Activated CD8-positive, alpha-beta T cell treated with anti-CD3 and anti-CD28 coated beads for 36 hours (primary cell): ENCODE results near the gene ACTRT3. TPM values are rescaled to one million over a fixed set of nuclear protein-coding genes. Genes with fewer than 3 reads are reported as not detected.
"Not testable (repeated sequence)": the region's sequence is repeated elsewhere in the genome, so short reads cannot be mapped to it uniquely, and the experiment has no call there.

Experiments
- ATAC-seq: fragments of 200-7000 bp; cut with Tn5 transposase; one replicate; pipeline ENCODE4 v1.10.0; 2021; ENCODE audit warnings: mild to moderate bottlenecking, moderate library complexity
- CTCF ChIA-PET: fragments of 350-600 bp; sonication (Branson Sonifier 250); formaldehyde crosslinking; loops from one replicate; lab custom pipeline; 2021; ENCODE audit warnings: antibody characterized with exemption; lab: Charles Lee
- POLR2A ChIA-PET: fragments of 350-600 bp; sonication (Branson Sonifier 250); formaldehyde crosslinking; loops from one replicate; lab custom pipeline; 2021; ENCODE audit warnings: antibody characterized with exemption; lab: Charles Lee
- DNase-seq: peaks from one replicate; pipeline ENCODE4 v3.0.0-alpha.2; 2020
- H3K27ac Mint-ChIP-seq: one replicate; pipeline ENCODE4 v1.8.0; 2021; ENCODE audit warnings: mild to moderate bottlenecking, mixed read lengths
- H3K27me3 Mint-ChIP-seq: one replicate; pipeline ENCODE4 v1.8.0; 2021; ENCODE audit warnings: mixed read lengths
- H3K36me3 Mint-ChIP-seq: one replicate; pipeline ENCODE4 v1.8.0; 2021; ENCODE audit warnings: low read depth, mixed read lengths
- H3K4me1 Mint-ChIP-seq: one replicate; pipeline ENCODE4 v1.8.0; 2021; ENCODE audit warnings: low read depth, mixed read lengths
- H3K4me3 Mint-ChIP-seq: one replicate; pipeline ENCODE4 v1.8.0; 2021; ENCODE audit warnings: mild to moderate bottlenecking, moderate library complexity, mixed read lengths
- H3K9me3 Mint-ChIP-seq: one replicate; pipeline ENCODE4 v1.8.0; 2021; ENCODE audit warnings: mixed read lengths
- CTCF ChIP-seq: fragments of 200-600 bp; IDR thresholded peaks from one replicate; pipeline ENCODE4 v1.8.0; 2022; ENCODE audit warnings: antibody characterized with exemption, mild to moderate bottlenecking
- intact Hi-C: fragments of 100-400 bp; cut with micrococcal nuclease; formaldehyde crosslinking; loops from one replicate; pipeline ENCODE4 v1.10.0; 2022
- total RNA-seq, 2 experiments: library from RNA; stranded (reverse); gene quantifications; one replicate each; pipeline ENCODE4 v1.2.3, GENCODE V29; 2021

The ACTRT3 gene
- total RNA-seq, 2 experiments from 2014 or later: 0.14 to 0.54 TPM

- CTCF ChIA-PET: no interaction called here
- POLR2A ChIA-PET: interaction anchor here (1.2 kb wide), 1 partner anchor 599 kb away, joined by 3 read pairs; no protein-coding TSS in a partner anchor
- Mint-ChIP-seq H3K9me3 (no peaks in the 10 kb centered on the region), H3K4me3 (no peak overlapping the region), H3K4me1 (peaks cover 10% of the 10 kb centered on the region), H3K36me3 (no peaks in the 10 kb centered on the region), H3K27me3 (peaks cover 35% of the 10 kb centered on the region), H3K27ac (no peak overlapping the region)
- TF ChIP-seq CTCF: no peak
- intact Hi-C loops: no loop called here
- DNase-seq (no peak), ATAC-seq (peak; percentile 82)
Measured at GRCh38 chr3:169748670-169749069, 20.7 kb downstream of the ACTRT3 start.

GRCh38 chr3:169746924-169747323, 22.4 kb downstream of the ACTRT3 start:
- POLR2A ChIA-PET: interaction anchor here (1.3 kb wide), 1 partner anchor 17 kb away, joined by 4 read pairs; no protein-coding TSS in a partner anchor
- Mint-ChIP-seq H3K9me3 (no peaks in the 10 kb centered on the region), H3K27ac (no peak overlapping the region), H3K36me3 (no peaks in the 10 kb centered on the region), H3K4me1 (peaks cover 10% of the 10 kb centered on the region), H3K27me3 (peaks cover 33% of the 10 kb centered on the region), H3K4me3 (no peak overlapping the region)
- ATAC-seq (no peak), DNase-seq (no peak)
- no peak for TF ChIP-seq CTCF
- intact Hi-C loops: no loop called here
- CTCF ChIA-PET: interaction anchor here (1.0 kb wide), 1 partner anchor 8 kb away, joined by 3 read pairs; no protein-coding TSS in a partner anchor

- H3K36me3 Mint-ChIP-seq: no peaks in the 10 kb centered on the region
- no peaks in the 10 kb centered on the region for H3K9me3 Mint-ChIP-seq
- CTCF ChIA-PET: interaction anchor here (0.7 to 1.7 kb wide), 8 partner anchors 14 to 879 kb away, joined by 3 to 5 read pairs (median 4); no protein-coding TSS in a partner anchor
- peaks cover 10% of the 10 kb centered on the region for H3K4me1 Mint-ChIP-seq
- intact Hi-C loops: loop anchor here (5.0 kb wide), 1 partner anchor 597 kb away; no protein-coding TSS in a partner anchor
- POLR2A ChIA-PET: no interaction called here
- ATAC-seq (no peak), DNase-seq (no peak)
- peaks cover 29% of the 10 kb centered on the region for H3K27me3 Mint-ChIP-seq
- no peak overlapping the region for H3K27ac Mint-ChIP-seq
- peak; percentile 37 for TF ChIP-seq CTCF
- H3K4me3 Mint-ChIP-seq: no peak overlapping the region
Measured at GRCh38 chr3:169744366-169745054, 24.9 kb downstream of the ACTRT3 start.

- Mint-ChIP-seq H3K9me3 (peaks cover 14% of the 10 kb centered on the region), H3K27me3 (peaks cover 3% of the 10 kb centered on the region), H3K4me1 (no peaks in the 10 kb centered on the region), H3K27ac (no peak overlapping the region), H3K36me3 (no peaks in the 10 kb centered on the region), H3K4me3 (no peak overlapping the region)
- CTCF ChIA-PET: no interaction called here
- intact Hi-C loops: no loop called here
- DNase-seq (no peak), ATAC-seq (no peak)
- POLR2A ChIA-PET: no interaction called here
- no peak for TF ChIP-seq CTCF
Measured at GRCh38 chr3:169739067-169739466, 30.3 kb downstream of the ACTRT3 start.

- ATAC-seq, H3K36me3 Mint-ChIP-seq, intact Hi-C loops, H3K27ac Mint-ChIP-seq, CTCF ChIA-PET, H3K4me1 Mint-ChIP-seq, H3K4me3 Mint-ChIP-seq, DNase-seq, POLR2A ChIA-PET: not testable (repeated sequence)
- peaks cover 18% of the 10 kb centered on the region for H3K9me3 Mint-ChIP-seq
- peaks cover 26% of the 10 kb centered on the region for H3K27me3 Mint-ChIP-seq
Measured at GRCh38 chr3:169731857-169732256, 37.5 kb downstream of the ACTRT3 start.
